ENCODE results near the gene KLF6.

- TF ChIP-seq POLR2A (IDR thresholded peaks at IDR 0.05): no peak
- TF ChIP-seq CTCF (IDR thresholded peaks at IDR 0.05): no peak
Observed at GRCh38 chr10:3729397-3729976, 55.5 kb downstream of the KLF6 start.

Data from right lobe of liver (tissue), 4 donors.